Cardiac fibroblast (primary cell): ENCODE measurements around the gene PODNL1.

Experiments
- DNase-seq, 2 donors: peaks; one replicate each; pipeline versions ENCODE4 v3.0.0 to v3.0.0-alpha.2; 2010; ENCODE audit warnings: low read depth in 2 of 2
- H3K4me3 ChIP-seq, 2 donors: replicated peaks in 1 of 2; 1 replicate in 1 of 2; 2 replicates in 1 of 2; pipeline ENCODE4 v1.5.1; 2011; ENCODE audit warnings: low read depth in 2 of 2, low read length in 2 of 2, mild to moderate bottlenecking in 2 of 2, moderate library complexity in 1 of 2
- CTCF ChIP-seq: IDR thresholded peaks from one replicate; pipeline ENCODE4 v1.5.1; 2011; ENCODE audit warnings: low read depth, mild to moderate bottlenecking, low read length, inconsistent platforms

PODNL1 gene

GRCh38 chr19:13946414-13946813, 8.2 kb upstream of the PODNL1 start:
- DNase-seq = no peak
- no peak for TF ChIP-seq CTCF
- no peak overlapping the region for H3K4me3 ChIP-seq

- H3K4me3 ChIP-seq = no peak overlapping the region
- no peak for TF ChIP-seq CTCF
- no peak for DNase-seq
These were observed 3.9 kb upstream of the PODNL1 start for GRCh38 chr19:13942023-13942684.

- DNase-seq = no peak
- H3K4me3 ChIP-seq = peak overlapping the region; percentile 33 to 51
- no peak for TF ChIP-seq CTCF
These were observed 527 bp downstream of the PODNL1 start for GRCh38 chr19:13937479-13938300.

DNA sequence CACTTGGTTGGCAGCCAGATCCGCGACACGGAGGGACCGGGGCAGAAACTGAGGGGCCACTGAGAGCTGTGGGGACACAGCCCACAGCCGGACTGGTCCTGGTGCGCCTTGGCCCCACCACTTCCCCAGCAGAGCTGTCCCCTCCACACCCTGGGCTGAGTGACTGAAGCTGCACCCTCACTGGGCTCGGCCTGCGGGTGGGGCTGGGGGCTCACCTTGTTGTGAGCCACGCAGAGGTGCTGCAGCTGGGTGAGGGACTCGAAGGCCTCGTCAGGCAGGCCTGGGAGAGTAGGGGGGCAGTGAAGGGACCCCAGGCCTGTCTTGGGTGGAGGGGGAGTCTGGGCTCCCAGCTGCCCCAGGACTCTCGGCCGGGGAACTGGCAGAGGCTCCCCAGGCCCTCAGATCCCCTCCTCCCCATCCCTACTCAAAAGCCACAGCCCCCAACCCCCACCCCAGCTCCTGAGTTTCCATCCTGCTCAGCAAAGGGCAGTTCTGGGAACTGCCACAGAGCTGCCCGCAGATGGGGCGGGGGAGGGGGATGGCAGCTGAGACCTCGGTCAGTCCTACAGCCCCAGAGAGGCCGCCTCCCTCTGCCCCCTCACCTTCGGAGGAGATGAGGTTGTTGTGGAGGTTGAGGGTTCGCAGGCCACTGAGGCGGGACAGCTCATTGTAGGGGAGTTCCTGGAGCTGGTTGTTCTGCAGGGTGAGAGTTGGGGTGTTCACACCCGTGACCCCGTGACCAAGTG, 2.3 kb downstream of the PODNL1 start:
- TF ChIP-seq CTCF = no peak
- H3K4me3 ChIP-seq = no peak overlapping the region
- DNase-seq = peak in 1 of 2 donors; percentile 34

- DNase-seq = no peak
- TF ChIP-seq CTCF = no peak
- no peak overlapping the region for H3K4me3 ChIP-seq
These were observed 3.5 kb downstream of the PODNL1 start for GRCh38 chr19:13934785-13935109.

GRCh38 chr19:13932911-13933393, 5.3 kb downstream of the PODNL1 start:
- no peak for DNase-seq
- H3K4me3 ChIP-seq = no peak overlapping the region
- TF ChIP-seq CTCF = no peak
